ENCODE data around the gene PILRA.
"Not testable (repeated sequence)": the region's sequence is repeated elsewhere in the genome, so short reads cannot be mapped to it uniquely, and the experiment has no call there.

Gene PILRA

GRCh38 chr7:100439244-100439643 is 66.0 kb downstream of the PILRA start:
- H2BK5ac ChIP-seq (ENCODE audit: low read depth, low read length, poor library complexity); H3K4ac ChIP-seq (ENCODE audit: low read depth, low read length); H3K79me2 ChIP-seq (ENCODE audit: control insufficient read depth, insufficient read depth, low read length, poor library complexity); DNase-seq; H3K9ac ChIP-seq (ENCODE audit: low read length); H2BK120ac ChIP-seq (ENCODE audit: insufficient read depth, low read length, poor library complexity); H3K27me3 ChIP-seq (ENCODE audit: insufficient read depth, low read length); H3K36me3 ChIP-seq (ENCODE audit: control insufficient read depth in 1 of 2, insufficient read depth in 2 of 2, low read length in 2 of 2); H3K4me3 ChIP-seq (ENCODE audit: low read depth, low read length); H2BK12ac ChIP-seq (ENCODE audit: low read length); H3K27ac ChIP-seq (ENCODE audit: low read depth, low read length); H3K18ac ChIP-seq (ENCODE audit: low read length); H4K12ac ChIP-seq (ENCODE audit: low read depth, low read length); H3K79me1 ChIP-seq (ENCODE audit: low read length); H2AFZ ChIP-seq (ENCODE audit: insufficient read depth, low read length, poor library complexity); H3K9me3 ChIP-seq (ENCODE audit: insufficient read depth, low read depth, low read length); H3K14ac ChIP-seq (ENCODE audit: low read length); H3K4me1 ChIP-seq (ENCODE audit: control insufficient read depth in 1 of 2, insufficient read depth in 2 of 2, low read length in 2 of 2); H3K4me2 ChIP-seq (ENCODE audit: low read length); H3K23ac ChIP-seq (ENCODE audit: low read length); H2AK5ac ChIP-seq (ENCODE audit: low read length); H4K91ac ChIP-seq (ENCODE audit: low read depth, low read length): not testable (repeated sequence)
- H4K8ac ChIP-seq (ENCODE audit: low read depth, low read length): peak overlapping the region; percentile 25
- no CpG with 5 or more reads among the region's 7 CpGs for WGBS (ENCODE audit: extremely low coverage, insufficient coverage, insufficient read length)

GRCh38 chr7:100441641-100442535 is 68.6 kb downstream of the PILRA start:
- no peak for DNase-seq

GRCh38 chr7:100443096-100443840 is 70.0 kb downstream of the PILRA start:
- Histone ChIP-seq H4K8ac (ENCODE audit: low read depth, low read length) (peak overlapping the region; percentile 16), H3K14ac (ENCODE audit: low read length) (no peak overlapping the region), H3K4me2 (ENCODE audit: low read length) (no peak overlapping the region), H3K79me1 (ENCODE audit: low read length) (no peaks in the 10 kb centered on the region), H3K9me3 (ENCODE audit: insufficient read depth, low read depth, low read length) (no peaks in the 10 kb centered on the region), H3K9ac (ENCODE audit: low read length) (no peak overlapping the region), H3K79me2 (ENCODE audit: control insufficient read depth, insufficient read depth, low read length, poor library complexity) (no peaks in the 10 kb centered on the region), H2BK120ac (ENCODE audit: insufficient read depth, low read length, poor library complexity) (no peak overlapping the region), H3K4ac (ENCODE audit: low read depth, low read length) (no peak overlapping the region), H3K36me3 (ENCODE audit: control insufficient read depth in 1 of 2, insufficient read depth in 2 of 2, low read length in 2 of 2) (no peaks in the 10 kb centered on the region), H2BK5ac (ENCODE audit: low read depth, low read length, poor library complexity) (no peak overlapping the region), H3K18ac (ENCODE audit: low read length) (no peak overlapping the region), H3K27ac (ENCODE audit: low read depth, low read length) (no peak overlapping the region), H2AK5ac (ENCODE audit: low read length) (peak overlapping the region; percentile 49), H2BK12ac (ENCODE audit: low read length) (peak overlapping the region; percentile 27), H3K27me3 (ENCODE audit: insufficient read depth, low read length) (no peaks in the 10 kb centered on the region), H3K4me3 (ENCODE audit: low read depth, low read length) (no peak overlapping the region), H4K91ac (ENCODE audit: low read depth, low read length) (no peak overlapping the region), H3K4me1 (ENCODE audit: control insufficient read depth in 1 of 2, insufficient read depth in 2 of 2, low read length in 2 of 2) (peaks cover 3 to 5% of the 10 kb centered on the region in 2 experiments), H4K12ac (ENCODE audit: low read depth, low read length) (no peak overlapping the region), H2AFZ (ENCODE audit: insufficient read depth, low read length, poor library complexity) (no peak overlapping the region), H3K23ac (ENCODE audit: low read length) (no peak overlapping the region)
- WGBS (ENCODE audit: extremely low coverage, insufficient coverage, insufficient read length): no CpG with 5 or more reads among the region's 9 CpGs
- no peak for DNase-seq

More at GRCh38 chr7:100441641-100442535, 68.6 kb downstream of the PILRA start:
- H3K4me1 ChIP-seq (ENCODE audit: control insufficient read depth in 1 of 2, insufficient read depth in 2 of 2, low read length in 2 of 2): peaks cover 3 to 5% of the 10 kb centered on the region in 2 experiments
- no CpG with 5 or more reads among the region's 11 CpGs for WGBS (ENCODE audit: extremely low coverage, insufficient coverage, insufficient read length)
- H3K27me3 ChIP-seq (ENCODE audit: insufficient read depth, low read length): no peaks in the 10 kb centered on the region
- H4K91ac ChIP-seq (ENCODE audit: low read depth, low read length): no peak overlapping the region
- no peak overlapping the region for H3K23ac ChIP-seq (ENCODE audit: low read length)
- H2BK12ac ChIP-seq (ENCODE audit: low read length): no peak overlapping the region
- no peak overlapping the region for H3K4me2 ChIP-seq (ENCODE audit: low read length)
- H3K79me2 ChIP-seq (ENCODE audit: control insufficient read depth, insufficient read depth, low read length, poor library complexity): no peaks in the 10 kb centered on the region
- H2AK5ac ChIP-seq (ENCODE audit: low read length): peak overlapping the region; percentile 18
- H3K79me1 ChIP-seq (ENCODE audit: low read length): no peaks in the 10 kb centered on the region
- H4K8ac ChIP-seq (ENCODE audit: low read depth, low read length): no peak overlapping the region
- H3K4ac ChIP-seq (ENCODE audit: low read depth, low read length): no peak overlapping the region
- no peak overlapping the region for H2BK120ac ChIP-seq (ENCODE audit: insufficient read depth, low read length, poor library complexity)
- H3K36me3 ChIP-seq (ENCODE audit: control insufficient read depth in 1 of 2, insufficient read depth in 2 of 2, low read length in 2 of 2): no peaks in the 10 kb centered on the region
- no peak overlapping the region for H4K12ac ChIP-seq (ENCODE audit: low read depth, low read length)
- no peak overlapping the region for H3K9ac ChIP-seq (ENCODE audit: low read length)
- H3K14ac ChIP-seq (ENCODE audit: low read length): no peak overlapping the region
- no peaks in the 10 kb centered on the region for H3K9me3 ChIP-seq (ENCODE audit: insufficient read depth, low read depth, low read length)
- no peak overlapping the region for H3K4me3 ChIP-seq (ENCODE audit: low read depth, low read length)
- no peak overlapping the region for H3K27ac ChIP-seq (ENCODE audit: low read depth, low read length)
- no peak overlapping the region for H2BK5ac ChIP-seq (ENCODE audit: low read depth, low read length, poor library complexity)
- H3K18ac ChIP-seq (ENCODE audit: low read length): no peak overlapping the region
- H2AFZ ChIP-seq (ENCODE audit: insufficient read depth, low read length, poor library complexity): no peak overlapping the region

DNA sequence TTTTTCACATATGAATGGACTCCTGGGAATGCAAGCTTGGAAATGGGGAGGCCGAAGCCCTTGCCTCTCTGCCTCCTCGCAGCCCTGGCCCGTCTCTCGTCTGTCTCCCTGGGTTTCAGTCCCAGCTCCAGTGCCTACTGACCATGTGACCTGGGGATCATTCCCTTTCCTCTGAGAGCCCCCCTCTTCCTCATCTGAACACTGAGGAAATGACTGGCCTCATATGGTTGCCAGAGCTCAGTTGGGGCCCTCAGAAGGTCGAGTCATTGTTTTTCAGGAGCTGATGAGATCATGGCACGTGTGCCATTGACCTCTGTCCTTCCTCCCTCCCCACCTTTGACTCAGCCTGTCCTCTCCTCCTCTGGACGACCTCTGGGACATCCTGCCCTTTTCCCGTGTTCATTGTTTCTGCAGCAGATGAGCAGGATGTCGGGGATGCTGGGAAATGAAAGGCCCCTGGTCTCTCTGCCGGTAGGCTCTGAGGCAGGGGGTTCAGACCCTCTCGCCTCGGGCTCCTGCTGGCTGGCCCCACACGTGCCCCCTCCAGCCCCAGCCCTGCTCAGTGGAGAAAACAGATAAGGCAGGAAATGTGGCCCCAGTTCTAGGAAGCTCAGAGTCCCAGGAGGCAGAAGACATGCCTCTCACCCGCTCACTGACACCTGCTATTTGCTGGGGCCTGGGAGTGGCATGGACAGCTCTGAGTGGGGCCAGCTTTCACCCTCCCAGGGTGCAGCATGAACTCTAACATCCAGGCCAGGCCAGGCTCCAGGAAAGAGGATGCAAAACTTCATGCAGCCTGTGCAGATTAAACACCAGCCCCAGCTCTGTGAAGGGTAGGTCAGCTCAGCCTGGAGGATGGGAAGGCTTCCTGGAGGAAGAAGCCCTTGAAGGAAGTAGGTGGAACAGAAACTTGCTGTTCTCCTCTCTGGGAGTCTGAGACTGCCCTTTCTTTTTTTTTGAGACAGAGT is 71.3 kb downstream of the PILRA start:
- Histone ChIP-seq H4K8ac (ENCODE audit: low read depth, low read length) (no peak overlapping the region), H3K4ac (ENCODE audit: low read depth, low read length) (no peak overlapping the region), H3K27ac (ENCODE audit: low read depth, low read length) (no peak overlapping the region), H3K9ac (ENCODE audit: low read length) (no peak overlapping the region), H4K12ac (ENCODE audit: low read depth, low read length) (no peak overlapping the region), H4K91ac (ENCODE audit: low read depth, low read length) (no peak overlapping the region), H3K14ac (ENCODE audit: low read length) (no peak overlapping the region), H3K9me3 (ENCODE audit: insufficient read depth, low read depth, low read length) (no peaks in the 10 kb centered on the region), H2AFZ (ENCODE audit: insufficient read depth, low read length, poor library complexity) (no peak overlapping the region), H3K23ac (ENCODE audit: low read length) (no peak overlapping the region), H2BK5ac (ENCODE audit: low read depth, low read length, poor library complexity) (no peak overlapping the region), H3K18ac (ENCODE audit: low read length) (no peak overlapping the region), H3K79me2 (ENCODE audit: control insufficient read depth, insufficient read depth, low read length, poor library complexity) (no peaks in the 10 kb centered on the region), H2BK12ac (ENCODE audit: low read length) (no peak overlapping the region), H3K4me3 (ENCODE audit: low read depth, low read length) (no peak overlapping the region), H3K79me1 (ENCODE audit: low read length) (no peaks in the 10 kb centered on the region), H2BK120ac (ENCODE audit: insufficient read depth, low read length, poor library complexity) (no peak overlapping the region), H2AK5ac (ENCODE audit: low read length) (no peak overlapping the region), H3K36me3 (ENCODE audit: control insufficient read depth in 1 of 2, insufficient read depth in 2 of 2, low read length in 2 of 2) (no peaks in the 10 kb centered on the region), H3K27me3 (ENCODE audit: insufficient read depth, low read length) (no peaks in the 10 kb centered on the region), H3K4me2 (ENCODE audit: low read length) (no peak overlapping the region), H3K4me1 (ENCODE audit: control insufficient read depth in 1 of 2, insufficient read depth in 2 of 2, low read length in 2 of 2) (peaks cover 3 to 5% of the 10 kb centered on the region in 2 experiments)
- DNase-seq: peak in 1 of 2 donors; percentile 26
- no CpG with 5 or more reads among the region's 14 CpGs for WGBS (ENCODE audit: extremely low coverage, insufficient coverage, insufficient read length)

Measured in trophoblast cell (in vitro differentiated cells and primary cell).